RPMI7951 (cell line): ENCODE measurements around the gene CHAT. TPM values are rescaled to one million over a fixed set of nuclear protein-coding genes. Genes with fewer than 3 reads are reported as not detected.

Source experiments
- DNase-seq: peaks from one replicate; pipeline ENCODE4 v3.0.0-alpha.2; 2012; ENCODE audit warnings: low read depth
- total RNA-seq: library from RNA; depleted of rRNA; stranded (reverse); fragments of >200 nt; shearing (Covaris generic); gene quantifications from 2 replicates; pipeline ENCODE4 v1.2.3, GENCODE V29; 2014

CHAT gene
- total RNA-seq, 1 experiment from 2014 or later = not detected

DNA sequence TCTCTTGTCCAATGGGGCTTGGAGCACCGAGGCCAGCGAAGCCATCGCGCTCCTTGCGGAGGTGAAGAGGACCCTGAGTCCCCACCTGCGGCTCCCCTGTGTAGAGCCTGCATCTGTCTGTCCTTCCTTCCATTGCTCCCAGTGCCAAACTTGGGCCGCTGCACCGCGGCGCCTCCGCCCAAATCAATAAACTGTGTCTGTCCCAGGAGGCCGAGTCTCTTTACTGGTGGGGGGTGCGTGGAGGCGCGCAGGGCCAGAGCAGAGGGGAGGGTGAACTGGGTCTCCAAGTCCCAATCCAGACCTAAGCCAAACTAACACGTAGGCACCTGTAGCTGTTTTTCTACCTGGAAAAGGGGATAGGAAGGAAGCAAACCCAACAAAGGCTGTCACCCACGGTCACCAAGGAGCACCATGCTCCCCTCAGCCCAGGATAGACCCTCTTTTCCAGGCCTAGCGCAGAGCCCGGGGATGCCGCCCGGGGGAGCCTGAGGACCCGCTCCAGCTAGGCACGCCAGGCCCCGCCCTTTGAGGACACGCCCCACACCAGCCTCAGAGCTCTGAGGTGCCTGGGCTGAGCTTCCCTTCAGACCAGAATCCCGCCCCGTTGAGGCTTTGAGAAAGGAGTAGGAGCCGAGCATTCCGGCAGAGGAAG is 1.2 kb upstream of the CHAT start:
- no peak for DNase-seq

DNA sequence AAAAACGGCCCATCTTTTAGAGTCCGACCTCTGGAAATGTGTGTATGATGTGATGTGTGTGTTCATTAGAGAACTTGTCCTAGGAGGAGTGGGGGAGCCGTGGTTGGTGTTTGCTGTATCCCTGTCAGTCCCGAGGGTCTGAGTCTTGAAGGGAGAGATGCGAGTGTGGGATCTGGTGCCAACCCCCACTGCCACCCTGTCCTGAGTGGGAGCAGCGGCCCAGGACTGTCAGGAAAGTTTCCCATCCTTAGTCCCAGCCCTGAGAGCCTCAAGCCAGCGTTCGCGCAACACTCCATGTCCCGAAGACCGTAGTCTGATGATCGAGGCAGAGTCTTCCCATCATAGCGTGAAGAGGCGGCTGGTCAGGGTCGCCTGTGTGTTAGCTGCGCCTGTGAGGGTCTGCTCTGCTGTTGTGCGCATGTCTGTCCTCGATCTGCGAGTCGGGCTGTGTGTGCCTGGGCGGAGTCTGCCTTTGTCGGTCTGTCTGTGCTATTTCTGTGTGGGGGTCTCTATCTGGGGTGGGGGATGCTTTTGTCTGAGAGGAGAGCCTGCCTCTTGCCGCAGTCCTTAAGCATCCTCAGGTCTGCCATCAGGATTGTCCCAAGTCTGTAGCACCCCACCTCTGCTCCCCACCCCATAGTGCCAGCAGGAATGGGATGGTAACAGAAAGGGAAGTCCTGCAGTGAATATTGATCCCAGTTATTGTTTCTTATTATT is 514 bp upstream of the CHAT start:
- no peak for DNase-seq

GRCh38 chr10:49614242-49615198 is 683 bp downstream of the CHAT start:
- DNase-seq = no peak

- DNase-seq = no peak
Measured at GRCh38 chr10:49615213-49615612, 1.4 kb downstream of the CHAT start.

GRCh38 chr10:49615721-49616120 is 1.9 kb downstream of the CHAT start:
- no peak for DNase-seq

- no peak for DNase-seq
Measured at GRCh38 chr10:49616421-49617101, 2.7 kb downstream of the CHAT start.

- no peak for DNase-seq
Measured at GRCh38 chr10:49617121-49618020, 3.5 kb downstream of the CHAT start.

DNA sequence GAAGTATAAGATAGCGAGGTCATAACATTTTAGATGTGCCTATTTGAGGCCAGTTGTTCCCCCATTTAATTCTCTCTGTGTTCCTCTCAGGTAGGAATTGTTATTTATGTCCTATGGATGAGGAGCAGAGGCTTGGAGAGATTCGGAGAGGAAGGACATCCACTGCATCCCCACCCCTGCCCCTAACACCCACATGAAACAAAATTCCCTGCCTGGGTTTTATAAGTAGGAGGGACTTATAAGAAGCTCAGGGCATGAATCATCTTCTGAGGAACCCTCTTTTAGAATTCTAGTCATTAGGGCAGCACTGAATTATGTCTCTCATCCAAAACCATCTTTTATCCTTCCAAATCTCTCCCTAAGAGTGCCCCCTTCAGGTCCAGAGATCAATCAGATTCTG is 5.0 kb downstream of the CHAT start:
- DNase-seq = no peak

GRCh38 chr10:49619613-49620012 is 5.8 kb downstream of the CHAT start:
- no peak for DNase-seq

DNA sequence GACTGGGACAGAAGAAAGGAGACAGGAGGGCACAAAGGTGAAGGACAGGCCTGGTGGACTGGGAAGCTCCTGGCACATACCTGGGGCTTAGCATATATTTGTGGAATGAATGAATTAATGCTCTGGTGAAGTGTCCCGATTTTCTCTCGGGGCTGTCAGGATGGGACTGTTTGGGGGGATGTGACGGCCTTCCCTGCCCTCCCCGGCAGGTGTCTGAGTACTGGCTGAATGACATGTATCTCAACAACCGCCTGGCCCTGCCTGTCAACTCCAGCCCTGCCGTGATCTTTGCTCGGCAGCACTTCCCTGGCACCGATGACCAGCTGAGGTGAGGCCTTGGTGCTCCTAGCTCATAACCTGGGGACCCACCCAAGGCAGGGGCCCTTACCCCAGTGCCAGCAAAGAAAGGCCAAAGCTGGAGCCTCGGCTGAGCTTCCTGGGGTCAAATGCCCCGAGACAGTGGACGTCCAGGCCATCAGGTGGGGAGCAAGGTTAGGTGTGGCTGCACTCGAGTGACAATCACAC is 6.5 kb downstream of the CHAT start:
- no peak for DNase-seq

DNA sequence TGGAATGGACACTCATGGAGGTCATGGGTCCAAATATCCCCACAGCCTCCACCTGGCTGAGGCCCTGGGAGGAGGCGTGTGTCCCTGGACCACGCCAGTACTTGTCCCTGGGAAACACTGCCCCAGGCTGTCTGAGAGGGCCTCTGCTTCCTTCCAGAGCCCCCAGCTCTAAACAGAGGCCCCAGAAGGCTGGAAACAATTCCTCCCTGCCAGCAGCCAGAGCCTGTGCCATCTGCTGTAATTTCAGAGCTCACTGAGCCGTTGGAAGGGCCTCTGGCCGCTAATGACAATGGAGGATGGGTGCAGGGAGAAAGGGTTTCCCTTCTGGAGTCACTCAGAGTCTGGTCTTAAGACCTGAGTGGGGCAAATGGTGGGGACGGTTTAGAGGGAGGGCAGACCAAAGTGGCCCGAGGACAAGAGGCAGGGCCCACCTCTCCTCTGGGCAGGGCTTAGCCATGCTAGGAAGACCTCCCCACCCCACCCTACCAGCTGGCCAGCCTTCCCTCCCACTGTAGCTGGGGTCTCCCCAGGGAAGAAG is 7.1 kb downstream of the CHAT start:
- DNase-seq = no peak

DNA sequence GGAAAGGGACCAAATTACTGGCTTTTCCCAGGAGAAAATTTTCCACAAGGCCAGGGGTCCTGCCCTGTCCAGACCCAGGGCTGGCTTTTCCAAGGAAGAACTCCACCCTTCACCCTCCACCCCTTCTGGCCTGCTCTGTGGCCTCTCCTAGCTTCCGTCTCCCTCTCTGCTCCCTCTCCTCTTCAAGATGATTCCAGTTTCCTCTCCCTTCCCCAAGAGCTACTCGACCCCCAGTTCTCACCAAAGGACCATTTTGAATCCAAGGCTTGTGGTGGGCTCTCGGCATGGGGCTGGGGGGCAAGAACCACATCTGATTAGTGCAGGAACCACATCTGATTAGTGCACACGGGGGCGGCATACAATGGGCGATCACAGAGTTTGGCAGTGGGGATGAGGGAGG is 7.7 kb downstream of the CHAT start:
- no peak for DNase-seq

DNA sequence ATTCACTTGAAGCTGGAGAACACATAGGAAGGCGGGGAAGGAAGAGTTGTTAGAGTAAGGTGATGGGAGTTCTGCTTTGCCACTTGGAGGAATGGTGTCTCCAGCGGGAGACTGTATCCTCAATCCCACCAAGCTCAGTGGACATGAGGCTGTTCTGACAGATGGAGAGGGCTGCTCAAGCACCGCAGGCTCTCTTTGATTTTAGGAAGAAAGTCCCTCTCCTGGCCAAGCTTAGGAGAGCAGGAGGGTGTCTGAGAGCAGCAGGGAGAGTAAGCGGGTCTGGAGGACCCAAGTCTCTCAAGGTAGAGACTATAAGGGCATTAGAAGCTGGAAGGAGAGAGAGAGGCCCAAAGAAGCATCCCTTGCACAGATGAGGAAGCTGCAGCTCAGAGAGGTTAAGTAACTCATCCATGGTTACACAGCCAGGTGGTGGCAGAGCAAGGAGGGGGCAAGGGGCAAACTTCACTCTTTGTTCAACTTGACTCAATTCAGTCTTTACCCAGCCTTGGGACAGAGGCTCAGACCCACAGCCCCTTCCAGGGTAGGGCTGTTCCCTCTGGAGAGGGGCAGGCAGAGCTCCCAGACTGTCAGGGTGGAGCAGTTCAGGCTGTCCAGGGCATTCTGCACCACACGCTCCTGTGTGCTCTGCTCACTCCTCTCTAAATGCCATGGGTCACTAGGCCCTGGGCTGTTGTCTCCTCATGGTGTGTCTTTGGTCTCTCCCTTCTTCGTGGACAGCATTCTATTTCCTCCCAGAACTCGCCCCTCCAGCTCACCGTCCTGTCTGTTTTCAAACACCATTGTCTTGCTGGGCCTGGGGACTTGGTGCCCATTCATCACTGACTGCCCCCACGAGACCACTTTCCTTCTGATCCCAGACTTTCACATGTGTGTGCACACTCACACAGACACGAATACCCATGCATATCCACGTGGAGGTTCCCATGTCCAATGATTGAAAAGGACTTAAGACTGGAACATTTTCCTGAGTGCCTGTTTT is 8.9 kb downstream of the CHAT start:
- no peak for DNase-seq

DNA sequence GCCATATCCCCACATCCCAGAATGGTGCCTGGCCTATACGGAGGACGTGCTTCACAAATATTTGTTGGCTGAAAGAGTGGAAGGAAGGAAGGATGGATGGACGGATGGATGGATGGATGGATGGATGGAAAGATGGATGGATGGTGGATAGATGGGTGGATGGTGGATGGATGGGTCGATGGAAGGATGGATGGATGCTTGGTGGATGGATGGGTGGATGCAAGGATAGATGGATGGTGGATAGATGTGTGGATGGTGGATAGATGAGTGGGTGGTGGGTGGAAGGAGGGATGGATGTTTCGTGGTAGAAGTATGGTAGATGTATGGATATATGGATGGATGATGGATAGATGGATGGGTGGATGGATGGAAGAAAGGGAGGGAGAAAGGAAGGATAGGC is 10.8 kb downstream of the CHAT start:
- no peak for DNase-seq

- DNase-seq = no peak
Measured at GRCh38 chr10:49625411-49625810, 11.6 kb downstream of the CHAT start.

- no peak for DNase-seq
Measured at GRCh38 chr10:49627038-49627437, 13.2 kb downstream of the CHAT start.

- DNase-seq = no peak
Measured at GRCh38 chr10:49627644-49628247, 13.9 kb downstream of the CHAT start.

- DNase-seq = no peak
Measured at GRCh38 chr10:49628599-49628998, 14.8 kb downstream of the CHAT start.

- DNase-seq = no peak
Measured at GRCh38 chr10:49629431-49629881, 15.6 kb downstream of the CHAT start.
